HCT116 (cell line): Measurements from ENCODE around the gene CAPSL.

Experiments
- EZH2phosphoT487 ChIP-seq: fragments of 200-600 bp; IDR thresholded peaks from 2 replicates; pipeline ENCODE4 v1.6.1; 2018; ENCODE audit warnings: antibody characterized with exemption, borderline replicate concordance
- TCF7L2 ChIP-seq: IDR thresholded peaks from 2 replicates; pipeline ENCODE4 v1.7.0; 2011; ENCODE audit warnings: borderline replicate concordance, inconsistent platforms; ENCODE audit not compliant: insufficient read depth, insufficient read length; ENCODE audit errors: extremely low read depth
- TF ChIP-seq, protein P1 (sequence below), 3 experiments: fragments of 200-600 bp in 1 of 3; sonication (generic) in 1 of 3; IDR thresholded peaks in 2 of 3; conservative IDR thresholded peaks in 1 of 3; 2 replicates each; pipeline ENCODE4 v1.5.1; 2012 to 2017; ENCODE audit warnings: low read depth in 2 of 3, low read length in 2 of 3, antibody characterized with exemption in 1 of 3, borderline replicate concordance in 1 of 3, control low read depth in 1 of 3, mild to moderate bottlenecking in 1 of 3, mixed read lengths in 1 of 3, mixed run types in 1 of 3, moderate library complexity in 1 of 3; ENCODE audit not compliant: insufficient read depth in 1 of 3
- TF ChIP-seq, protein P2 (sequence below): IDR thresholded peaks from 2 replicates; pipeline ENCODE4 v1.6.1; 2011; ENCODE audit warnings: mild to moderate bottlenecking, low read length, moderate library complexity; ENCODE audit not compliant: insufficient replicate concordance; ENCODE audit errors: extremely low read depth

DNA sequence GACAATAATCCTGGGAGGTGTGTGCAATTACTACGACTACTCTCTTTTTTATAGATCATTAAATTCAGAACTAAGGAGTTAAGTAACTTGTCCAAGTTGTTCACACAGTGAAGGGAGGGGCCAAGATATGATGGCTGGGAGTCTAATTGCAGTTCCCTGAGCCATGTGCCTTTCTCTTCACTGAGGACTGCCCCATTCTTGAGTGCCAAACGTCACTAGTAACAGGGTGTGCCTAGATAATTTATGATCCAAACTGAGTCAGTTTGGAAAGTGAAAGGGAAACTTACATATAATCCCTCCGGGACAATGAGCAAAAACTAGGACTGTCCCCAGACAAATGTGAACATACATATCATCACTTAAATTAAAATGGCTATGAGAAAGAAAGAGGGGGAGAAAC, 61.5 kb downstream of the CAPSL start:
- TF ChIP-seq, protein P1, sequence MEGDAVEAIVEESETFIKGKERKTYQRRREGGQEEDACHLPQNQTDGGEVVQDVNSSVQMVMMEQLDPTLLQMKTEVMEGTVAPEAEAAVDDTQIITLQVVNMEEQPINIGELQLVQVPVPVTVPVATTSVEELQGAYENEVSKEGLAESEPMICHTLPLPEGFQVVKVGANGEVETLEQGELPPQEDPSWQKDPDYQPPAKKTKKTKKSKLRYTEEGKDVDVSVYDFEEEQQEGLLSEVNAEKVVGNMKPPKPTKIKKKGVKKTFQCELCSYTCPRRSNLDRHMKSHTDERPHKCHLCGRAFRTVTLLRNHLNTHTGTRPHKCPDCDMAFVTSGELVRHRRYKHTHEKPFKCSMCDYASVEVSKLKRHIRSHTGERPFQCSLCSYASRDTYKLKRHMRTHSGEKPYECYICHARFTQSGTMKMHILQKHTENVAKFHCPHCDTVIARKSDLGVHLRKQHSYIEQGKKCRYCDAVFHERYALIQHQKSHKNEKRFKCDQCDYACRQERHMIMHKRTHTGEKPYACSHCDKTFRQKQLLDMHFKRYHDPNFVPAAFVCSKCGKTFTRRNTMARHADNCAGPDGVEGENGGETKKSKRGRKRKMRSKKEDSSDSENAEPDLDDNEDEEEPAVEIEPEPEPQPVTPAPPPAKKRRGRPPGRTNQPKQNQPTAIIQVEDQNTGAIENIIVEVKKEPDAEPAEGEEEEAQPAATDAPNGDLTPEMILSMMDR (IDR thresholded peaks at IDR 0.05 in 2 of 3, conservative IDR thresholded peaks at IDR 0.05 in 1 of 3; ENCODE audit: borderline replicate concordance in 1 of 3, insufficient read depth in 1 of 3, low read depth in 2 of 3, low read length in 2 of 3), result no peak
- TF ChIP-seq, protein P2, sequence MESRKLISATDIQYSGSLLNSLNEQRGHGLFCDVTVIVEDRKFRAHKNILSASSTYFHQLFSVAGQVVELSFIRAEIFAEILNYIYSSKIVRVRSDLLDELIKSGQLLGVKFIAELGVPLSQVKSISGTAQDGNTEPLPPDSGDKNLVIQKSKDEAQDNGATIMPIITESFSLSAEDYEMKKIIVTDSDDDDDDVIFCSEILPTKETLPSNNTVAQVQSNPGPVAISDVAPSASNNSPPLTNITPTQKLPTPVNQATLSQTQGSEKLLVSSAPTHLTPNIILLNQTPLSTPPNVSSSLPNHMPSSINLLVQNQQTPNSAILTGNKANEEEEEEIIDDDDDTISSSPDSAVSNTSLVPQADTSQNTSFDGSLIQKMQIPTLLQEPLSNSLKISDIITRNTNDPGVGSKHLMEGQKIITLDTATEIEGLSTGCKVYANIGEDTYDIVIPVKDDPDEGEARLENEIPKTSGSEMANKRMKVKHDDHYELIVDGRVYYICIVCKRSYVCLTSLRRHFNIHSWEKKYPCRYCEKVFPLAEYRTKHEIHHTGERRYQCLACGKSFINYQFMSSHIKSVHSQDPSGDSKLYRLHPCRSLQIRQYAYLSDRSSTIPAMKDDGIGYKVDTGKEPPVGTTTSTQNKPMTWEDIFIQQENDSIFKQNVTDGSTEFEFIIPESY, result no peak
- TF ChIP-seq EZH2phosphoT487 (no peak), TCF7L2 (no peak)
